Endodermal cell (in vitro differentiated cells): Measurements from ENCODE around the gene PTPN14. TPM values are rescaled to one million over a fixed set of nuclear protein-coding genes. Genes with fewer than 3 reads are reported as not detected.

Source experiments
- DNase-seq: peaks from one replicate; pipeline ENCODE4 v3.0.0-alpha.2; 2017
- H3K27ac ChIP-seq: 2 replicates; pipeline ENCODE4 v1.5.1; 2013; ENCODE audit warnings: mild to moderate bottlenecking, low read depth, low read length, moderate library complexity
- H3K27me3 ChIP-seq: 2 replicates; pipeline ENCODE4 v1.6.1; 2013; ENCODE audit warnings: mild to moderate bottlenecking, low read length, moderate library complexity; ENCODE audit not compliant: insufficient read depth, control insufficient read depth, poor library complexity, severe bottlenecking
- H3K36me3 ChIP-seq: 2 replicates; pipeline ENCODE4 v1.7.0; 2013; ENCODE audit warnings: mild to moderate bottlenecking, low read length, moderate library complexity; ENCODE audit not compliant: control insufficient read depth, insufficient read depth
- H3K4me1 ChIP-seq: one replicate; pipeline ENCODE4 v1.7.0; 2013; ENCODE audit warnings: low read length; ENCODE audit not compliant: control insufficient read depth, insufficient read depth
- H3K4me3 ChIP-seq: 2 replicates; pipeline ENCODE4 v1.5.1; 2013; ENCODE audit warnings: mild to moderate bottlenecking, low read length, moderate library complexity
- H3K9ac ChIP-seq: 2 replicates; pipeline ENCODE4 v1.6.1; 2013; ENCODE audit warnings: mild to moderate bottlenecking, low read length, moderate library complexity; ENCODE audit not compliant: poor library complexity, severe bottlenecking; ENCODE audit errors: extremely low read depth
- H3K9me3 ChIP-seq: 2 replicates; pipeline ENCODE4 v1.6.1; 2013; ENCODE audit warnings: mild to moderate bottlenecking, low read length, moderate library complexity; ENCODE audit not compliant: control insufficient read depth
- H3K27ac Mint-ChIP-seq: 2 replicates; pipeline ENCODE4 v1.8.0; 2020; ENCODE audit warnings: mixed read lengths
- H3K27me3 Mint-ChIP-seq: 2 replicates; pipeline ENCODE4 v1.8.0; 2021; ENCODE audit warnings: mild to moderate bottlenecking, mixed read lengths; ENCODE audit not compliant: insufficient read depth
- H3K36me3 Mint-ChIP-seq: 2 replicates; pipeline ENCODE4 v1.8.0; 2020; ENCODE audit warnings: low read depth, mixed read lengths
- H3K4me1 Mint-ChIP-seq: 2 replicates; pipeline ENCODE4 v1.8.0; 2020; ENCODE audit warnings: mixed read lengths
- H3K4me3 Mint-ChIP-seq: 2 replicates; pipeline ENCODE4 v1.8.0; 2020; ENCODE audit warnings: mild to moderate bottlenecking, moderate library complexity, mixed read lengths
- H3K9me3 Mint-ChIP-seq: 2 replicates; pipeline ENCODE4 v1.8.0; 2020; ENCODE audit warnings: mild to moderate bottlenecking, mixed read lengths
- CTCF ChIP-seq: fragments of 200-600 bp; sonication (generic); conservative IDR thresholded peaks from 2 replicates; pipeline ENCODE4 v1.5.0; 2021; ENCODE audit warnings: antibody characterized with exemption, mild to moderate bottlenecking
- WGBS, 2 experiments: methylation state at CpG; one replicate each; pipeline versions ENCODE4 v1.1.5 to v1.1.7; 2013; ENCODE audit warnings: missing lambda C conversion rate in 2 of 2, mixed read lengths in 1 of 2; ENCODE audit not compliant: insufficient coverage in 1 of 2, insufficient read length in 1 of 2; 5-methylcytosine and 5-hydroxymethylcytosine counted together
- total RNA-seq, 2 donors: library from RNA; stranded (reverse); fragmentation: NEBNext Ultra II Directional in 1 of 2; extraction: Animal tissue kit (Norgen Biotek cat#: 25700) in 1 of 2; gene quantifications; 2 replicates in 1 of 2; 3 replicates in 1 of 2; pipeline ENCODE4 v1.2.1, GENCODE V29; 2021

Gene PTPN14
- total RNA-seq, 2 donors from 2014 or later: 72.6 to 93.2 TPM

- H3K9ac ChIP-seq: no peak overlapping the region
- WGBS, 2 experiments: 94 to 100% methylated on average over 1 to 2 of the region's 2 CpGs
- H3K4me1 Mint-ChIP-seq: peaks cover 62% of the 10 kb centered on the region
- H3K27ac Mint-ChIP-seq: no peak overlapping the region
- H3K36me3 ChIP-seq: peaks cover 4% of the 10 kb centered on the region
- no peak overlapping the region for H3K4me3 Mint-ChIP-seq
- no peak for TF ChIP-seq CTCF
- no peak for DNase-seq
- no peaks in the 10 kb centered on the region for H3K9me3 Mint-ChIP-seq
- H3K9me3 ChIP-seq: no peaks in the 10 kb centered on the region
- H3K4me1 ChIP-seq: peaks cover 30% of the 10 kb centered on the region
- no peaks in the 10 kb centered on the region for H3K27me3 ChIP-seq
- H3K27me3 Mint-ChIP-seq: no peaks in the 10 kb centered on the region
- H3K36me3 Mint-ChIP-seq: no peaks in the 10 kb centered on the region
- no peak overlapping the region for H3K27ac ChIP-seq
- H3K4me3 ChIP-seq: no peak overlapping the region
Observed at GRCh38 chr1:214475331-214475730, 76.1 kb downstream of the PTPN14 start.

- Mint-ChIP-seq H3K4me1 (peaks cover 62% of the 10 kb centered on the region), H3K4me3 (no peak overlapping the region), H3K36me3 (no peaks in the 10 kb centered on the region), H3K9me3 (no peaks in the 10 kb centered on the region), H3K27ac (no peak overlapping the region), H3K27me3 (no peaks in the 10 kb centered on the region)
- no peaks in the 10 kb centered on the region for H3K36me3 ChIP-seq
- DNase-seq: no peak
- H3K4me3 ChIP-seq: no peak overlapping the region
- H3K9ac ChIP-seq: no peak overlapping the region
- H3K4me1 ChIP-seq: peaks cover 32% of the 10 kb centered on the region
- no peaks in the 10 kb centered on the region for H3K9me3 ChIP-seq
- TF ChIP-seq CTCF: no peak
- H3K27me3 ChIP-seq: no peaks in the 10 kb centered on the region
- no peak overlapping the region for H3K27ac ChIP-seq
- WGBS, 2 experiments: 94% methylated on average over 3 of the region's 3 CpGs; no CpG with 5 or more reads in 1 of the 2 experiments
Observed at GRCh38 chr1:214474467-214474866, 76.9 kb downstream of the PTPN14 start.

- H3K4me1 ChIP-seq: peaks cover 35% of the 10 kb centered on the region
- H3K27me3 ChIP-seq: no peaks in the 10 kb centered on the region
- Mint-ChIP-seq H3K9me3 (no peaks in the 10 kb centered on the region), H3K4me3 (no peak overlapping the region), H3K27me3 (no peaks in the 10 kb centered on the region), H3K36me3 (no peaks in the 10 kb centered on the region), H3K4me1 (peaks cover 68% of the 10 kb centered on the region), H3K27ac (no peak overlapping the region)
- DNase-seq: no peak
- H3K4me3 ChIP-seq: peak overlapping the region; percentile 0
- peak overlapping the region; percentile 14 for H3K9ac ChIP-seq
- H3K36me3 ChIP-seq: no peaks in the 10 kb centered on the region
- H3K9me3 ChIP-seq: no peaks in the 10 kb centered on the region
- WGBS, 2 experiments: 92% methylated on average over 2 of the region's 2 CpGs; no CpG with 5 or more reads in 1 of the 2 experiments
- no peak overlapping the region for H3K27ac ChIP-seq
- TF ChIP-seq CTCF: no peak
Observed at GRCh38 chr1:214473862-214474261, 77.5 kb downstream of the PTPN14 start.
